ENCODE results near the gene LAMB4. TPM values are rescaled to one million over a fixed set of nuclear protein-coding genes. Genes with fewer than 3 reads are reported as not detected.

LAMB4 gene
- total and polyA plus RNA-seq, 2 of the 4 experiments (the other 2 are of a cell fraction) = 0.12 to 0.18 TPM

DNA sequence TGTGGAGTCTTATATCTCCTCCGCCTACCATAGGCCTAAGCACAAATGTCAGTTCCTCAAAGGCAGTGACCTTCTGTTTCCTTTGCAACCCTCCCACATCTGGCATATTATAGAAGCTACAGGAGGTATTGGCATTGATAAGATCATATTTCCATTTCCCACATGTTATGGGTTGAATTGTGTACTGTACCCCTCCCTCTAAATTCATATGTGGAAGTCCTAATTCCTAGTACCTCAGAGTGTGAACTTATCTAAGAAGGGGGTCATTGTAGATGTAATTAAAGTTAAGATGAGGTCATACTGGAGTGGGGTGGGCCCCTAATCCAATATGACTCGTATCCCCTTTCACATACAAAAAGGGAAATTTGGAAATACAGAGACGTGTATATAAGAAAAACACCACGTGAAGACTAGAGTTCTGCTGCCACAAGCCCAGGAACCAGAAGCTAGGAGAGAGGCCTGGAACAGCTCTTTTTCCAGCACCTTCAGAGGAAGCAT lies 6.1 kb upstream of the LAMB4 start:
- intact Hi-C loops (cut with micrococcal nuclease) = no loop called here

More for the DNA sequence above, 6.1 kb upstream of the LAMB4 start:
- H3K4me2 ChIP-seq (ENCODE audit: low read depth, low read length) = no peak overlapping the region
- TF ChIP-seq MAZ (IDR thresholded peaks at IDR 0.05; ENCODE audit: borderline replicate concordance, low read depth, low read length) = no peak
- no peak for TF ChIP-seq MAFK (IDR thresholded peaks at IDR 0.05; ENCODE audit: low read depth, low read length)
- no peak for TF ChIP-seq RCOR1 (IDR thresholded peaks at IDR 0.05; ENCODE audit: insufficient replicate concordance, low read length)
- TF ChIP-seq CEBPB (IDR thresholded peaks at IDR 0.05; ENCODE audit: low read depth, low read length) = no peak
- TF ChIP-seq, protein P1, sequence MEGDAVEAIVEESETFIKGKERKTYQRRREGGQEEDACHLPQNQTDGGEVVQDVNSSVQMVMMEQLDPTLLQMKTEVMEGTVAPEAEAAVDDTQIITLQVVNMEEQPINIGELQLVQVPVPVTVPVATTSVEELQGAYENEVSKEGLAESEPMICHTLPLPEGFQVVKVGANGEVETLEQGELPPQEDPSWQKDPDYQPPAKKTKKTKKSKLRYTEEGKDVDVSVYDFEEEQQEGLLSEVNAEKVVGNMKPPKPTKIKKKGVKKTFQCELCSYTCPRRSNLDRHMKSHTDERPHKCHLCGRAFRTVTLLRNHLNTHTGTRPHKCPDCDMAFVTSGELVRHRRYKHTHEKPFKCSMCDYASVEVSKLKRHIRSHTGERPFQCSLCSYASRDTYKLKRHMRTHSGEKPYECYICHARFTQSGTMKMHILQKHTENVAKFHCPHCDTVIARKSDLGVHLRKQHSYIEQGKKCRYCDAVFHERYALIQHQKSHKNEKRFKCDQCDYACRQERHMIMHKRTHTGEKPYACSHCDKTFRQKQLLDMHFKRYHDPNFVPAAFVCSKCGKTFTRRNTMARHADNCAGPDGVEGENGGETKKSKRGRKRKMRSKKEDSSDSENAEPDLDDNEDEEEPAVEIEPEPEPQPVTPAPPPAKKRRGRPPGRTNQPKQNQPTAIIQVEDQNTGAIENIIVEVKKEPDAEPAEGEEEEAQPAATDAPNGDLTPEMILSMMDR (conservative IDR thresholded peaks at IDR 0.05; ENCODE audit: low read depth, low read length) = no peak
- no peak for TF ChIP-seq FOS (IDR thresholded peaks at IDR 0.05; ENCODE audit: low read depth, low read length)
- TF ChIP-seq CHD1 (IDR thresholded peaks at IDR 0.05; ENCODE audit: low read depth, low read length) = no peak
- TF ChIP-seq MXI1 (IDR thresholded peaks at IDR 0.05; ENCODE audit: borderline replicate concordance, low read depth, low read length) = no peak
- no peak for TF ChIP-seq BHLHE40 (IDR thresholded peaks at IDR 0.05; ENCODE audit: low read depth, low read length)
- TF ChIP-seq, protein P2, sequence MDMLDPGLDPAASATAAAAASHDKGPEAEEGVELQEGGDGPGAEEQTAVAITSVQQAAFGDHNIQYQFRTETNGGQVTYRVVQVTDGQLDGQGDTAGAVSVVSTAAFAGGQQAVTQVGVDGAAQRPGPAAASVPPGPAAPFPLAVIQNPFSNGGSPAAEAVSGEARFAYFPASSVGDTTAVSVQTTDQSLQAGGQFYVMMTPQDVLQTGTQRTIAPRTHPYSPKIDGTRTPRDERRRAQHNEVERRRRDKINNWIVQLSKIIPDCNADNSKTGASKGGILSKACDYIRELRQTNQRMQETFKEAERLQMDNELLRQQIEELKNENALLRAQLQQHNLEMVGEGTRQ (IDR thresholded peaks at IDR 0.05; ENCODE audit: low read depth, low read length) = no peak
- no peak for TF ChIP-seq SMC3 (IDR thresholded peaks at IDR 0.05; ENCODE audit: low read depth, low read length)
- no peak overlapping the region for H3K4me3 ChIP-seq (ENCODE audit: insufficient read depth, low read depth, low read length)
- H4K8ac ChIP-seq (ENCODE audit: low read depth in 2 of 2, low read length in 2 of 2) = no peak overlapping the region
- H3K27me3 ChIP-seq (ENCODE audit: control insufficient read depth, insufficient read depth, low read length) = no peaks in the 10 kb centered on the region
- no peaks in the 10 kb centered on the region for H3K79me1 ChIP-seq (ENCODE audit: low read depth in 1 of 2, low read length in 2 of 2)
- H3K27ac ChIP-seq (ENCODE audit: insufficient read depth, low read length) = no peak overlapping the region
- no peak for ATAC-seq (ENCODE audit: low read depth)
- no peaks in the 10 kb centered on the region for H3K36me3 ChIP-seq (ENCODE audit: control insufficient read depth, insufficient read depth, low read length)
- H4K91ac ChIP-seq (ENCODE audit: insufficient read depth, low read depth, low read length) = no peak overlapping the region
- DNase-seq = no peak
- H2BK120ac ChIP-seq (ENCODE audit: low read depth, low read length) = no peak overlapping the region
- H3K9me1 ChIP-seq (ENCODE audit: insufficient read depth, low read length) = no peaks in the 10 kb centered on the region
- H2AFZ ChIP-seq (replicated peaks; ENCODE audit: low read length, poor library complexity) = no peak overlapping the region
- no peaks in the 10 kb centered on the region for H4K20me1 ChIP-seq (ENCODE audit: insufficient read depth, low read length)
- H3K9me3 ChIP-seq (ENCODE audit: control insufficient read depth, insufficient read depth, low read length) = no peaks in the 10 kb centered on the region
- no peak overlapping the region for H2AK9ac ChIP-seq (replicated peaks; ENCODE audit: low read depth, low read length, poor library complexity)
- H3K18ac ChIP-seq (ENCODE audit: low read depth, low read length) = no peak overlapping the region
- peaks cover 2% of the 10 kb centered on the region; the same call in 1 of the 2 replicates for H3K4me1 ChIP-seq (ENCODE audit: control insufficient read depth, insufficient read depth, low read length)
- H4K5ac ChIP-seq (ENCODE audit: low read depth, low read length) = no peak overlapping the region
- POLR2A ChIA-PET (ENCODE audit: unreplicated experiment) = no interaction called here
- in situ Hi-C loops (cut with MboI; ENCODE audit: low sequenced_read_pairs) = loop anchor here (5.0 to 25.0 kb wide), 2 partner anchors 134 to 399 kb away; partner anchors contain the start of genes CBLL1 and LAMB1
- no CpG with 5 or more reads among the region's 4 CpGs for WGBS, 2 experiments (ENCODE audit: extremely low coverage in 2 of 2, insufficient read length in 1 of 2)
- H2BK20ac ChIP-seq (ENCODE audit: low read depth, low read length) = no peak overlapping the region
- no peak overlapping the region for H3K4ac ChIP-seq (ENCODE audit: low read depth, low read length)
- H3K14ac ChIP-seq (replicated peaks; ENCODE audit: low read depth, low read length) = no peak overlapping the region
- BruUV-seq (replicated peaks) = no TSS peak
- CTCF ChIA-PET = interaction anchor here (0.6 kb wide), 1 partner anchor 13 kb away, joined by 3 read pairs; no protein-coding TSS in a partner anchor
- no peak overlapping the region for H3K9ac ChIP-seq (ENCODE audit: low read depth, low read length)
- H2BK15ac ChIP-seq (ENCODE audit: low read depth, low read length) = no peak overlapping the region
- dilution Hi-C loops (cut with HindIII; ENCODE audit: low sequenced_read_pairs, unreplicated experiment) = loop anchor here (25.0 kb wide), 1 partner anchor 124 kb away; the partner anchor contains the start of gene LAMB1
- no peak overlapping the region for H2BK5ac ChIP-seq (ENCODE audit: low read depth, low read length, poor library complexity, severe bottlenecking)
- no peak overlapping the region for H3K23ac ChIP-seq (ENCODE audit: low read depth, low read length)
- no peak overlapping the region for H2AK5ac ChIP-seq (ENCODE audit: low read depth, low read length)
- no peak overlapping the region for H3K56ac ChIP-seq (ENCODE audit: extremely low read depth, insufficient read depth, low read length)
